HL-60 (cell line): Measurements from ENCODE around the gene ALDH3A1.

ENCODE experiments used
- GABPA ChIP-seq: IDR thresholded peaks from 2 replicates; pipeline ENCODE4 v1.6.1; 2012; ENCODE audit warnings: low read depth
- POLR2AphosphoS5 ChIP-seq: IDR thresholded peaks from 2 replicates; pipeline ENCODE4 v1.6.1; 2012; ENCODE audit warnings: low read depth
- TF ChIP-seq, protein P1 (sequence below): IDR thresholded peaks from one replicate; pipeline ENCODE4 v1.5.1; 2011; ENCODE audit warnings: low read length, control low read depth, inconsistent platforms; ENCODE audit not compliant: insufficient read depth
- TF ChIP-seq, protein P2 (sequence below): IDR thresholded peaks from 2 replicates; pipeline ENCODE4 v1.6.1; 2012; ENCODE audit warnings: low read depth; ENCODE audit not compliant: insufficient replicate concordance

DNA sequence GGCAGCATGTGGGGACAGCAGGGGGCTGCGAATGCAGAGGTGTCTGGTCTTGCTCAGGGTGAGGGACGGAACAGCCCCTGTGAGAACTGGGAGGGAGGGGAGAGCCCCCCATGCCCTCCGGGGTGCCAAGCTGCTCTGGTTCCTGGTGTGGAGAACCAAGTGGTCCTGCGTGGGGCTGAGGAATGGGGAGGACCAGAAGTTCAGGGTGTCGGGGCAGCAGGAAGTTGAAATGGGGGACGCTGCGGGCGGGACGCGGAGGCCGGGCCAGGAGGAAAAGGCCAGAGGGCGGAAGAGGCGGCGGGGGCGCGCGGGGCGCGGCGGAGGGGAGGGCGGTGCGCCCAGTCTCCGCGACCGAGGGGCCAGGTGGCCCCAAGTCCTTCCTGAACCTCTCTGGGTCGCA, 3.6 kb downstream of the ALDH3A1 start:
- TF ChIP-seq, protein P1, sequence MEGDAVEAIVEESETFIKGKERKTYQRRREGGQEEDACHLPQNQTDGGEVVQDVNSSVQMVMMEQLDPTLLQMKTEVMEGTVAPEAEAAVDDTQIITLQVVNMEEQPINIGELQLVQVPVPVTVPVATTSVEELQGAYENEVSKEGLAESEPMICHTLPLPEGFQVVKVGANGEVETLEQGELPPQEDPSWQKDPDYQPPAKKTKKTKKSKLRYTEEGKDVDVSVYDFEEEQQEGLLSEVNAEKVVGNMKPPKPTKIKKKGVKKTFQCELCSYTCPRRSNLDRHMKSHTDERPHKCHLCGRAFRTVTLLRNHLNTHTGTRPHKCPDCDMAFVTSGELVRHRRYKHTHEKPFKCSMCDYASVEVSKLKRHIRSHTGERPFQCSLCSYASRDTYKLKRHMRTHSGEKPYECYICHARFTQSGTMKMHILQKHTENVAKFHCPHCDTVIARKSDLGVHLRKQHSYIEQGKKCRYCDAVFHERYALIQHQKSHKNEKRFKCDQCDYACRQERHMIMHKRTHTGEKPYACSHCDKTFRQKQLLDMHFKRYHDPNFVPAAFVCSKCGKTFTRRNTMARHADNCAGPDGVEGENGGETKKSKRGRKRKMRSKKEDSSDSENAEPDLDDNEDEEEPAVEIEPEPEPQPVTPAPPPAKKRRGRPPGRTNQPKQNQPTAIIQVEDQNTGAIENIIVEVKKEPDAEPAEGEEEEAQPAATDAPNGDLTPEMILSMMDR = no peak
- TF ChIP-seq, protein P2, sequence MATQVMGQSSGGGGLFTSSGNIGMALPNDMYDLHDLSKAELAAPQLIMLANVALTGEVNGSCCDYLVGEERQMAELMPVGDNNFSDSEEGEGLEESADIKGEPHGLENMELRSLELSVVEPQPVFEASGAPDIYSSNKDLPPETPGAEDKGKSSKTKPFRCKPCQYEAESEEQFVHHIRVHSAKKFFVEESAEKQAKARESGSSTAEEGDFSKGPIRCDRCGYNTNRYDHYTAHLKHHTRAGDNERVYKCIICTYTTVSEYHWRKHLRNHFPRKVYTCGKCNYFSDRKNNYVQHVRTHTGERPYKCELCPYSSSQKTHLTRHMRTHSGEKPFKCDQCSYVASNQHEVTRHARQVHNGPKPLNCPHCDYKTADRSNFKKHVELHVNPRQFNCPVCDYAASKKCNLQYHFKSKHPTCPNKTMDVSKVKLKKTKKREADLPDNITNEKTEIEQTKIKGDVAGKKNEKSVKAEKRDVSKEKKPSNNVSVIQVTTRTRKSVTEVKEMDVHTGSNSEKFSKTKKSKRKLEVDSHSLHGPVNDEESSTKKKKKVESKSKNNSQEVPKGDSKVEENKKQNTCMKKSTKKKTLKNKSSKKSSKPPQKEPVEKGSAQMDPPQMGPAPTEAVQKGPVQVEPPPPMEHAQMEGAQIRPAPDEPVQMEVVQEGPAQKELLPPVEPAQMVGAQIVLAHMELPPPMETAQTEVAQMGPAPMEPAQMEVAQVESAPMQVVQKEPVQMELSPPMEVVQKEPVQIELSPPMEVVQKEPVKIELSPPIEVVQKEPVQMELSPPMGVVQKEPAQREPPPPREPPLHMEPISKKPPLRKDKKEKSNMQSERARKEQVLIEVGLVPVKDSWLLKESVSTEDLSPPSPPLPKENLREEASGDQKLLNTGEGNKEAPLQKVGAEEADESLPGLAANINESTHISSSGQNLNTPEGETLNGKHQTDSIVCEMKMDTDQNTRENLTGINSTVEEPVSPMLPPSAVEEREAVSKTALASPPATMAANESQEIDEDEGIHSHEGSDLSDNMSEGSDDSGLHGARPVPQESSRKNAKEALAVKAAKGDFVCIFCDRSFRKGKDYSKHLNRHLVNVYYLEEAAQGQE = no peak
- TF ChIP-seq POLR2AphosphoS5 (no peak), GABPA (peak; percentile 24; the same call in 1 of the 2 replicates)
